ENCODE measurements around the gene XRCC5. TPM values are rescaled to one million over a fixed set of nuclear protein-coding genes. Genes with fewer than 3 reads are reported as not detected.

Gene XRCC5
- total RNA-seq, 1 experiment from 2014 or later = 322 TPM

DNA sequence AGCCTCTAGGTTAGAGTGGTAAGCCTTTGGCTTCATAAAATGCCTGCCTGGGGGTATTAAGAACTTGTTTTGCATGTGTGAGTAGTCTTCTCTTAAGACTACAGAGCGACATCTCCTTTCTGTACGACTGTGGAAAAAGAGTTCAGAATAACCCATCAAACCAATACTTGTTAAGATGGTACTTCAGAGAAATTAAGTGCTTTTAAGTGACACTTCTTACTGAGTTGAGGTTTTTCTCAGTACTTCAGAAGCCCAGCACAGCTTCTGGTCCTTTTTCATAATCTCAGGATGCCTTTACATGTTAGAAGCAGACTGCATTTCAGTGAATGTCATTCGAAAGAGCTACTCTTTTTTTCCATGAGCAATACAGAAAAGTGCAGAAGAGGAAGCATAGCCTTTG lies 10.8 kb downstream of the XRCC5 start:
- POLR2A ChIA-PET = no interaction called here
- H3K4me3 ChIP-seq (ENCODE audit: low read depth in 2 of 2, low read length in 2 of 2) = no peak overlapping the region
- CTCF ChIA-PET = no interaction called here
- DNase-seq (ENCODE audit: low read depth, low spot score) (no peak), ATAC-seq (no peak)
- no peak for TF ChIP-seq TCF7L2 (IDR thresholded peaks at IDR 0.05; ENCODE audit: low read depth, low read length)
- TF ChIP-seq, protein P1, sequence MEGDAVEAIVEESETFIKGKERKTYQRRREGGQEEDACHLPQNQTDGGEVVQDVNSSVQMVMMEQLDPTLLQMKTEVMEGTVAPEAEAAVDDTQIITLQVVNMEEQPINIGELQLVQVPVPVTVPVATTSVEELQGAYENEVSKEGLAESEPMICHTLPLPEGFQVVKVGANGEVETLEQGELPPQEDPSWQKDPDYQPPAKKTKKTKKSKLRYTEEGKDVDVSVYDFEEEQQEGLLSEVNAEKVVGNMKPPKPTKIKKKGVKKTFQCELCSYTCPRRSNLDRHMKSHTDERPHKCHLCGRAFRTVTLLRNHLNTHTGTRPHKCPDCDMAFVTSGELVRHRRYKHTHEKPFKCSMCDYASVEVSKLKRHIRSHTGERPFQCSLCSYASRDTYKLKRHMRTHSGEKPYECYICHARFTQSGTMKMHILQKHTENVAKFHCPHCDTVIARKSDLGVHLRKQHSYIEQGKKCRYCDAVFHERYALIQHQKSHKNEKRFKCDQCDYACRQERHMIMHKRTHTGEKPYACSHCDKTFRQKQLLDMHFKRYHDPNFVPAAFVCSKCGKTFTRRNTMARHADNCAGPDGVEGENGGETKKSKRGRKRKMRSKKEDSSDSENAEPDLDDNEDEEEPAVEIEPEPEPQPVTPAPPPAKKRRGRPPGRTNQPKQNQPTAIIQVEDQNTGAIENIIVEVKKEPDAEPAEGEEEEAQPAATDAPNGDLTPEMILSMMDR (IDR thresholded peaks at IDR 0.05) = no peak
- no peak for TF ChIP-seq POLR2AphosphoS5 (IDR thresholded peaks at IDR 0.05; ENCODE audit: low read depth, low read length)
- no peak for TF ChIP-seq SIN3A (IDR thresholded peaks at IDR 0.05; ENCODE audit: borderline replicate concordance, insufficient read depth, low read depth, low read length)
- TF ChIP-seq, protein P2, sequence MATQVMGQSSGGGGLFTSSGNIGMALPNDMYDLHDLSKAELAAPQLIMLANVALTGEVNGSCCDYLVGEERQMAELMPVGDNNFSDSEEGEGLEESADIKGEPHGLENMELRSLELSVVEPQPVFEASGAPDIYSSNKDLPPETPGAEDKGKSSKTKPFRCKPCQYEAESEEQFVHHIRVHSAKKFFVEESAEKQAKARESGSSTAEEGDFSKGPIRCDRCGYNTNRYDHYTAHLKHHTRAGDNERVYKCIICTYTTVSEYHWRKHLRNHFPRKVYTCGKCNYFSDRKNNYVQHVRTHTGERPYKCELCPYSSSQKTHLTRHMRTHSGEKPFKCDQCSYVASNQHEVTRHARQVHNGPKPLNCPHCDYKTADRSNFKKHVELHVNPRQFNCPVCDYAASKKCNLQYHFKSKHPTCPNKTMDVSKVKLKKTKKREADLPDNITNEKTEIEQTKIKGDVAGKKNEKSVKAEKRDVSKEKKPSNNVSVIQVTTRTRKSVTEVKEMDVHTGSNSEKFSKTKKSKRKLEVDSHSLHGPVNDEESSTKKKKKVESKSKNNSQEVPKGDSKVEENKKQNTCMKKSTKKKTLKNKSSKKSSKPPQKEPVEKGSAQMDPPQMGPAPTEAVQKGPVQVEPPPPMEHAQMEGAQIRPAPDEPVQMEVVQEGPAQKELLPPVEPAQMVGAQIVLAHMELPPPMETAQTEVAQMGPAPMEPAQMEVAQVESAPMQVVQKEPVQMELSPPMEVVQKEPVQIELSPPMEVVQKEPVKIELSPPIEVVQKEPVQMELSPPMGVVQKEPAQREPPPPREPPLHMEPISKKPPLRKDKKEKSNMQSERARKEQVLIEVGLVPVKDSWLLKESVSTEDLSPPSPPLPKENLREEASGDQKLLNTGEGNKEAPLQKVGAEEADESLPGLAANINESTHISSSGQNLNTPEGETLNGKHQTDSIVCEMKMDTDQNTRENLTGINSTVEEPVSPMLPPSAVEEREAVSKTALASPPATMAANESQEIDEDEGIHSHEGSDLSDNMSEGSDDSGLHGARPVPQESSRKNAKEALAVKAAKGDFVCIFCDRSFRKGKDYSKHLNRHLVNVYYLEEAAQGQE (IDR thresholded peaks at IDR 0.05; ENCODE audit: insufficient read depth in 1 of 2, low read depth in 2 of 2, low read length in 1 of 2) = no peak
- no peak overlapping the region for H3K27ac ChIP-seq (ENCODE audit: low read length)
- BruUV-seq (replicated peaks) = no TSS peak
- H3K27me3 ChIP-seq (ENCODE audit: control insufficient read depth, insufficient read depth, low read length) = no peaks in the 10 kb centered on the region
- no peaks in the 10 kb centered on the region for H3K9me3 ChIP-seq (ENCODE audit: control insufficient read depth, insufficient read depth, low read depth, low read length)
- peaks cover 87% of the 10 kb centered on the region for H3K36me3 ChIP-seq (ENCODE audit: control insufficient read depth, insufficient read depth, low read length)
- in situ Hi-C loops (cut with HindIII; ENCODE audit: low pct_unique_long_range_greater_than_20kb, low sequenced_read_pairs) = no loop called here
- intact Hi-C loops (cut with micrococcal nuclease; ENCODE audit: unreplicated experiment) = no loop called here
- peaks cover 10% of the 10 kb centered on the region for H3K4me1 ChIP-seq (ENCODE audit: control insufficient read depth, insufficient read depth, low read length)

DNA sequence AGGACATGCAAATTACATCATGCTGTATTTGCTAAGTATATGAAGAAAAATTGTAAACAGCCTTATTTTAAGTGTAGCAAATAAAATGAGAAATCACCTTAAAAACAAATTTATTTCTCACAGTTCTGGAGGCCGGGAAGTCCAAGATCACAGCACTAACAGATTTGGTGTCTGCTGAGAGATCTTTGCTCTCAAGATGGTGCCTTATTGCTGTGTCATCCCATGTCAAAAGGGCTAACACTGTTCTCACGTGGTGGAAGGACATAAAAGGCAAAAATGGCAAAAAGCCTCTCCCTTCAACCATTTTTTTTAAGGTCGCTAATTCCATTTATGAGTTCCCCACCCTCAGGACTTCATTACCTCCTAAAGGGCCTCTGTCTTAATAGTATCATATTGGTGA lies 12.1 kb downstream of the XRCC5 start:
- CTCF ChIA-PET = no interaction called here
- H3K27ac ChIP-seq (ENCODE audit: low read length) = no peak overlapping the region
- H3K36me3 ChIP-seq (ENCODE audit: control insufficient read depth, insufficient read depth, low read length) = peaks cover 84% of the 10 kb centered on the region
- peaks cover 2% of the 10 kb centered on the region; the same call in 1 of the 2 replicates for H3K4me1 ChIP-seq (ENCODE audit: control insufficient read depth, insufficient read depth, low read length)
- no peaks in the 10 kb centered on the region for H3K27me3 ChIP-seq (ENCODE audit: control insufficient read depth, insufficient read depth, low read length)
- no peak for ATAC-seq
- TF ChIP-seq POLR2AphosphoS5 (IDR thresholded peaks at IDR 0.05; ENCODE audit: low read depth, low read length) = no peak
- TF ChIP-seq, protein P2 (IDR thresholded peaks at IDR 0.05; ENCODE audit: insufficient read depth in 1 of 2, low read depth in 2 of 2, low read length in 1 of 2) = no peak
- no peak for TF ChIP-seq SIN3A (IDR thresholded peaks at IDR 0.05; ENCODE audit: borderline replicate concordance, insufficient read depth, low read depth, low read length)
- TF ChIP-seq TCF7L2 (IDR thresholded peaks at IDR 0.05; ENCODE audit: low read depth, low read length) = no peak
- TF ChIP-seq, protein P1 (IDR thresholded peaks at IDR 0.05) = no peak
- no TSS peak for BruUV-seq (replicated peaks)
- no peaks in the 10 kb centered on the region for H3K9me3 ChIP-seq (ENCODE audit: control insufficient read depth, insufficient read depth, low read depth, low read length)
- DNase-seq (ENCODE audit: low read depth, low spot score) = no peak
- H3K4me3 ChIP-seq (ENCODE audit: low read depth in 2 of 2, low read length in 2 of 2) = no peak overlapping the region
- POLR2A ChIA-PET = no interaction called here
- in situ Hi-C loops (cut with HindIII; ENCODE audit: low pct_unique_long_range_greater_than_20kb, low sequenced_read_pairs) (no loop called here), intact Hi-C loops (cut with micrococcal nuclease; ENCODE audit: unreplicated experiment) (no loop called here)
